Measurements from ENCODE around the gene DENND4C. TPM values are rescaled to one million over a fixed set of nuclear protein-coding genes. Genes with fewer than 3 reads are reported as not detected.

The DENND4C gene
- total RNA-seq, 2 donors from 2014 or later = 26.0 to 28.9 TPM

DNA sequence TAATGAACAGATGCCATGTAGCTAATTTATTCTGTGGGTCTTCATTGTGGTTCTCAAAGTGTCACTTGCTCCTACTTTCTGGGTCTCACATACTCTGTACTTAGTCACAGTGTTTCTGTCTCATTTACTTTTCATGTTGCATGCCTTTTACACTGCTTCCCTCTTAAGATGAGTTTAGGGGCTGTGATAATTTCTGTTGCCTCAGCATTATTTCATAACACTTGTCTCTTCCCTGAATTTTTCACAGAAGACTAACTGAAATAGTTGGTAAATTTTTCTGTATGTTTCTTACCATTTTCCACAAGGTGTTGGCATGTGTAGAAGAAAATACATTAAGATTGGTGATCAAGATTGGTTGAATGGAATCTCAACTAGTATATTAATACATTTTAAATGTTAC is 59.6 kb downstream of the DENND4C start:
- Mint-ChIP-seq H3K27ac (no peak overlapping the region), H3K9me3 (no peaks in the 10 kb centered on the region), H3K4me1 (ENCODE audit: low read depth) (peaks cover 9% of the 10 kb centered on the region), H3K27me3 (ENCODE audit: low read depth) (no peaks in the 10 kb centered on the region), H3K4me3 (no peak overlapping the region), H3K36me3 (ENCODE audit: insufficient read depth in 2 of 2) (peaks cover 0 to 9% of the 10 kb centered on the region in 2 donors)
- DNase-seq (no peak), ATAC-seq (replicated peaks in 1 of 2) (no peak)

GRCh38 chr9:19294219-19294618 is 63.7 kb downstream of the DENND4C start:
- no peaks in the 10 kb centered on the region for H3K9me3 Mint-ChIP-seq
- no peak overlapping the region for H3K4me3 Mint-ChIP-seq
- no peaks in the 10 kb centered on the region for H3K27me3 Mint-ChIP-seq (ENCODE audit: low read depth)
- peaks cover 0 to 7% of the 10 kb centered on the region in 2 donors for H3K36me3 Mint-ChIP-seq (ENCODE audit: insufficient read depth in 2 of 2)
- H3K4me1 Mint-ChIP-seq (ENCODE audit: low read depth) = no peaks in the 10 kb centered on the region
- no peak for DNase-seq
- peak overlapping the region; percentile 40 for H3K27ac Mint-ChIP-seq
- no peak for ATAC-seq (replicated peaks in 1 of 2)

GRCh38 chr9:19298436-19299000 is 68.0 kb downstream of the DENND4C start:
- H3K4me1 Mint-ChIP-seq (ENCODE audit: low read depth) = no peaks in the 10 kb centered on the region

GRCh38 chr9:19303216-19303615 is 72.7 kb downstream of the DENND4C start:
- no peak overlapping the region for H3K4me3 Mint-ChIP-seq
- H3K27me3 Mint-ChIP-seq (ENCODE audit: low read depth) = no peaks in the 10 kb centered on the region
- no peaks in the 10 kb centered on the region for H3K4me1 Mint-ChIP-seq (ENCODE audit: low read depth)
- no peak for DNase-seq
- no peaks in the 10 kb centered on the region for H3K9me3 Mint-ChIP-seq
- no peak for ATAC-seq (replicated peaks in 1 of 2)
- H3K27ac Mint-ChIP-seq = no peak overlapping the region
- peaks cover 3 to 5% of the 10 kb centered on the region in 2 donors for H3K36me3 Mint-ChIP-seq (ENCODE audit: insufficient read depth in 2 of 2)

More at GRCh38 chr9:19298436-19299000, 68.0 kb downstream of the DENND4C start:
- Mint-ChIP-seq H3K36me3 (ENCODE audit: insufficient read depth in 2 of 2) (peaks cover 2 to 3% of the 10 kb centered on the region in 2 donors), H3K27me3 (ENCODE audit: low read depth) (no peaks in the 10 kb centered on the region), H3K9me3 (no peaks in the 10 kb centered on the region), H3K4me3 (no peak overlapping the region), H3K27ac (peak overlapping the region; percentile 69)
- ATAC-seq (replicated peaks in 1 of 2) (no peak), DNase-seq (no peak)

- H3K9me3 Mint-ChIP-seq = no peaks in the 10 kb centered on the region
- ATAC-seq (replicated peaks in 1 of 2) = no peak
Measured at GRCh38 chr9:19306568-19306967, 76.1 kb downstream of the DENND4C start.

GRCh38 chr9:19310246-19310645 is 79.8 kb downstream of the DENND4C start:
- peaks cover 0 to 2% of the 10 kb centered on the region in 2 donors for H3K36me3 Mint-ChIP-seq (ENCODE audit: insufficient read depth in 2 of 2)
- ATAC-seq (replicated peaks in 1 of 2) (no peak), DNase-seq (no peak)
- no peaks in the 10 kb centered on the region for H3K9me3 Mint-ChIP-seq
- no peak overlapping the region for H3K27ac Mint-ChIP-seq
- no peaks in the 10 kb centered on the region for H3K27me3 Mint-ChIP-seq (ENCODE audit: low read depth)
- no peaks in the 10 kb centered on the region for H3K4me1 Mint-ChIP-seq (ENCODE audit: low read depth)
- H3K4me3 Mint-ChIP-seq = no peak overlapping the region

More at GRCh38 chr9:19306568-19306967, 76.1 kb downstream of the DENND4C start:
- Mint-ChIP-seq H3K27me3 (ENCODE audit: low read depth) (no peaks in the 10 kb centered on the region), H3K4me3 (no peak overlapping the region), H3K36me3 (ENCODE audit: insufficient read depth in 2 of 2) (peaks cover 0 to 3% of the 10 kb centered on the region in 2 donors), H3K27ac (no peak overlapping the region), H3K4me1 (ENCODE audit: low read depth) (no peaks in the 10 kb centered on the region)
- no peak for DNase-seq

DNA sequence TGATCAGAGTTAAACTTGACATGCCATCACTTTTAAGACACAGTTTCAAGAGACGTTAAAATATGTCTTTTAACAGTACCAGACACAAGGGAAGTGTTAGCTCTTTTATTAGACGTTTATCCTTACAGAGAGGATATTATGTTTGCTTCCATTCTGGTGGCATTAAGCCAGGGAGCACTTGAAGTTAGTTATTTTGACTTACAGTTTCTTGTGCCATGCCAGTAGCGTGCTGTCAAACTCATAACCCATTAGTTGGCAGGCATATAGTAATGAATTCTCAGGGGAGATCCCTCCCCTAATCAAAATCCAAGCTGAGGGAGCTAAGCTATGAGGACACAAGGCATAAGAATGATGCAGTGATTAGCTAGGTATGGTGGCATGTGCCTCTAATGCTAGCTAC is 83.1 kb downstream of the DENND4C start:
- H3K27ac Mint-ChIP-seq = no peak overlapping the region
- no peaks in the 10 kb centered on the region for H3K9me3 Mint-ChIP-seq
- no peaks in the 10 kb centered on the region for H3K4me1 Mint-ChIP-seq (ENCODE audit: low read depth)
- no peak overlapping the region for H3K4me3 Mint-ChIP-seq
- peaks cover 0 to 3% of the 10 kb centered on the region in 2 donors for H3K36me3 Mint-ChIP-seq (ENCODE audit: insufficient read depth in 2 of 2)
- DNase-seq (no peak), ATAC-seq (replicated peaks in 1 of 2) (no peak)
- H3K27me3 Mint-ChIP-seq (ENCODE audit: low read depth) = no peaks in the 10 kb centered on the region

DNA sequence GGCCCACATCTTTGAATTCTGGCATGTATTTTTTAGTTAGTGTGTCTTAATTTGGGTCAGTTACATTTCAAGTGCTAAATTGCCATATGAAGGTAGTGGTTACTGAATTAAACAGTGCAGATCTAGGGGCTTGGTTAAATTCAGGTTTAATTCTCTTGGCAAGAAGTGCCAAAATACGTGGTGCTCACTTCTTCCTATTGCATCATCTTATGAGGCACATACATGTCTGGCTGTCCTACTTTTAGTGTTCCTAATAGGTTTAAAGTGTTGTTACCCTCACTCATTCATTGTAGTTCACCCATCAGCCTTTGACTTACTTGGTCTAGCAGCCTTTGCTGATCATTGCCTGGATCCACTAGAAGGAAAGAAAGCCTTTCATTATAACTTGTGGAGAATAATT is 90.0 kb downstream of the DENND4C start:
- ATAC-seq (replicated peaks in 1 of 2) = no peak
- no peak for DNase-seq
- H3K27ac Mint-ChIP-seq = no peak overlapping the region

DNA sequence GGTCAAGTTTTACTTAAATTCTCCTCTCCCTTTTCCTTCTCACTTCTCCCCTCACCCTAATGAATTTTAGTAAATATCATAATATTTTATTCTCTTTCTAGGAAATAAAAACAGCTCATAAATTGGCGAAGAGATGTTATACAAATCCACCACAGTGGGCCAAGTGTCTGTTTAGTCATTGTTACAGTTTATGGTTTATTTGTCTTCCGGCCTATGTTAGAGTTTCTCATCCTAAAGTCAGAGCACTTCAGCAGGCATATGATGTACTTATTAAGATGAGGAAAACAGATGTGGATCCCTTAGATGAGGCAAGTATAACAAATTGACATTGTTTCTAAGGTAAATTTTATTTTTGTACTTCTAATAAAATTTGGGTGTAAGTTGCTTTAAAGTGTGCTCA is 101.4 kb downstream of the DENND4C start:
- DNase-seq (no peak), ATAC-seq (replicated peaks in 1 of 2) (no peak)
- Mint-ChIP-seq H3K27me3 (ENCODE audit: low read depth) (no peaks in the 10 kb centered on the region), H3K36me3 (ENCODE audit: insufficient read depth in 2 of 2) (peaks cover 0 to 4% of the 10 kb centered on the region in 2 donors), H3K4me1 (ENCODE audit: low read depth) (no peaks in the 10 kb centered on the region), H3K27ac (no peak overlapping the region), H3K4me3 (no peak overlapping the region), H3K9me3 (no peaks in the 10 kb centered on the region)

More for the DNA sequence above, 90.0 kb downstream of the DENND4C start:
- Mint-ChIP-seq H3K36me3 (ENCODE audit: insufficient read depth in 2 of 2) (peaks cover 2 to 10% of the 10 kb centered on the region in 2 donors), H3K4me3 (no peak overlapping the region), H3K4me1 (ENCODE audit: low read depth) (peaks cover 6% of the 10 kb centered on the region), H3K9me3 (no peaks in the 10 kb centered on the region), H3K27me3 (ENCODE audit: low read depth) (no peaks in the 10 kb centered on the region)

DNA sequence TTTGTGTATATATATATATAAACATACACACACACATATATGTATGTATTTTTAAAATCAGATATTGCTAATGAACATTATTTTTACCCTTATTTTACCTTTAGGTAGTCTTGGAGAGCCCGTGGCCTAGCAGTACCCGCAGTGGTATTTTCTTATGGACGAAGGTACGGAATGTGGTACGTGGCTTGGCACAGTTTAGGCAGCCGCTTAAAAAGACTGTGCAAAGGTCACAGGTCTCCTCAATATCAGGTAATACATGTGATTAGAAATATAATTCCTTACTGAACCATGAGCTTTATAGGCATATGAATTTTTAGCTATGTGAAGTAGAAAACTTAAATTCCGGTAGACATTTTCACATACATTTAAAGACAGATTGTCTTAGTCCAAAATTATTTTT is 105.7 kb downstream of the DENND4C start:
- Mint-ChIP-seq H3K36me3 (ENCODE audit: insufficient read depth in 2 of 2) (peaks cover 0 to 3% of the 10 kb centered on the region in 2 donors), H3K4me3 (no peak overlapping the region), H3K27me3 (ENCODE audit: low read depth) (no peaks in the 10 kb centered on the region), H3K4me1 (ENCODE audit: low read depth) (no peaks in the 10 kb centered on the region), H3K27ac (no peak overlapping the region), H3K9me3 (no peaks in the 10 kb centered on the region)
- ATAC-seq (replicated peaks in 1 of 2) (no peak), DNase-seq (no peak)

- H3K9me3 Mint-ChIP-seq = no peaks in the 10 kb centered on the region
- no peak for ATAC-seq (replicated peaks in 1 of 2)
- no peak for DNase-seq
- H3K27ac Mint-ChIP-seq = no peak overlapping the region
- no peaks in the 10 kb centered on the region for H3K36me3 Mint-ChIP-seq (ENCODE audit: insufficient read depth in 2 of 2)
- H3K27me3 Mint-ChIP-seq (ENCODE audit: low read depth) = no peaks in the 10 kb centered on the region
- no peak overlapping the region for H3K4me3 Mint-ChIP-seq
- no peaks in the 10 kb centered on the region for H3K4me1 Mint-ChIP-seq (ENCODE audit: low read depth)
Measured at GRCh38 chr9:19342947-19343346, 112.5 kb downstream of the DENND4C start.

DNA sequence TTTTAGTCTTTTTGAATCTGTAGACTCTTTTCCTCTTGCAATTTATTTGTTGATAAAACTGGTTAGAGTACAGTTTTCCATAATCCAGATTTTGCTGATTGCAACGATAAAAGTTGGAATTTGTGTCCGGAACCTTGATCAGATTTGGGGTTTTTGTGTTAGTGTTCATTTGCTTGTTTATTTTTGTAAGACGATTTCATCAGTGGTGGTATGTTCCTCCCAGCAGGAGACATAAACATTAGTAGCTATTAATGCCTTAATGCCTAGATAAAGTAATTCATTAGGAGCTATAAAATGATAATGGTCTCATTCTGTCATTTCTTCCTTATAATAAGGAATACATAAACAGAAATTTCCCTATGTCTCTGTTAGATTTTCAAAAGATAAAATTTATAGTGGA is 128.2 kb downstream of the DENND4C start:
- Mint-ChIP-seq H3K4me3 (no peak overlapping the region), H3K4me1 (ENCODE audit: low read depth) (no peaks in the 10 kb centered on the region)
- no peak for ATAC-seq (replicated peaks in 1 of 2)

GRCh38 chr9:19369107-19369506 is 138.6 kb downstream of the DENND4C start:
- Mint-ChIP-seq H3K27me3 (ENCODE audit: low read depth) (no peaks in the 10 kb centered on the region), H3K4me1 (ENCODE audit: low read depth) (no peaks in the 10 kb centered on the region), H3K4me3 (no peak overlapping the region), H3K9me3 (no peaks in the 10 kb centered on the region), H3K36me3 (ENCODE audit: insufficient read depth in 2 of 2) (peaks cover 0 to 9% of the 10 kb centered on the region in 2 donors), H3K27ac (peak overlapping the region; percentile 82)
- ATAC-seq (replicated peaks in 1 of 2) (no peak), DNase-seq (no peak)

More for the DNA sequence above, 128.2 kb downstream of the DENND4C start:
- DNase-seq = no peak
- no peak overlapping the region for H3K27ac Mint-ChIP-seq
- no peaks in the 10 kb centered on the region for H3K9me3 Mint-ChIP-seq
- H3K36me3 Mint-ChIP-seq (ENCODE audit: insufficient read depth in 2 of 2) = peaks cover 3 to 5% of the 10 kb centered on the region in 2 donors
- H3K27me3 Mint-ChIP-seq (ENCODE audit: low read depth) = no peaks in the 10 kb centered on the region

- H3K36me3 Mint-ChIP-seq (ENCODE audit: insufficient read depth in 2 of 2) = peaks cover 10 to 27% of the 10 kb centered on the region in 2 donors
- H3K4me3 Mint-ChIP-seq = no peak overlapping the region
- no peak for ATAC-seq (replicated peaks in 1 of 2)
- H3K27ac Mint-ChIP-seq = no peak overlapping the region
- DNase-seq = no peak
- H3K27me3 Mint-ChIP-seq (ENCODE audit: low read depth) = no peaks in the 10 kb centered on the region
- H3K4me1 Mint-ChIP-seq (ENCODE audit: low read depth) = peaks cover 19% of the 10 kb centered on the region
- H3K9me3 Mint-ChIP-seq = no peaks in the 10 kb centered on the region
Measured at GRCh38 chr9:19371942-19372341, 141.4 kb downstream of the DENND4C start.

Data from activated T-cell treated with anti-CD3 and anti-CD28 coated beads, Interleukin-2, amount 50 U/mL, for 72 hours (primary cell).